Uterus (tissue), 2 donors: ENCODE data around the gene GPR89A.

ENCODE experiments used
- POLR2A ChIP-seq, 2 donors: fragments of 450-650 bp; IDR thresholded peaks; one replicate each; pipeline ENCODE4 v1.6.1; 2016; ENCODE audit warnings: antibody characterized with exemption in 2 of 2, mild to moderate bottlenecking in 1 of 2, moderate library complexity in 1 of 2
- TF ChIP-seq, protein P1 (sequence below), 4 experiments: fragments of 200-600 bp in 2 of 4; fragments of 450-650 bp in 2 of 4; sonication (generic) in 2 of 4; IDR thresholded peaks; one replicate each; pipeline ENCODE4 v1.5.1; 2016 to 2019; ENCODE audit warnings: antibody characterized with exemption in 4 of 4, mild to moderate bottlenecking in 2 of 4, moderate library complexity in 1 of 4

DNA sequence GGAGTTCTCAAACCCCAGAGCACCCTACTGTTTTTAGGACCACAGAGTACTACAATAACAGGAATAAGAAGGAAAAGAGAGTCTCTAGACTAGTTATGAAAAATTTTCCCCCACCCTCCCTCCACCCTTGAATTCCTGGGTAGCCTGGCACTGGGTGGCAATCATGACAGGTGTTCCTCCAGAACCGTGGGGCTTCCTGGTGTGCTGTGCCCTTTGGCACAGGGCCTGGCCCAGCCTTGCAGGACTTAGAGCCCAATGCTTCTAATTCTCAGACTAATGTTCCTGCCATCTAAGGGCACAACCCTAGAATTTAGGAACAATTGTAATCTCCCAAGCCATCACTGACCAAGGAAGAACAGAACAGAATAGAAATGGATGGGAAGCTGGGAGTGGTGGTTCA, 110.0 kb downstream of the GPR89A start:
- TF ChIP-seq, protein P1, sequence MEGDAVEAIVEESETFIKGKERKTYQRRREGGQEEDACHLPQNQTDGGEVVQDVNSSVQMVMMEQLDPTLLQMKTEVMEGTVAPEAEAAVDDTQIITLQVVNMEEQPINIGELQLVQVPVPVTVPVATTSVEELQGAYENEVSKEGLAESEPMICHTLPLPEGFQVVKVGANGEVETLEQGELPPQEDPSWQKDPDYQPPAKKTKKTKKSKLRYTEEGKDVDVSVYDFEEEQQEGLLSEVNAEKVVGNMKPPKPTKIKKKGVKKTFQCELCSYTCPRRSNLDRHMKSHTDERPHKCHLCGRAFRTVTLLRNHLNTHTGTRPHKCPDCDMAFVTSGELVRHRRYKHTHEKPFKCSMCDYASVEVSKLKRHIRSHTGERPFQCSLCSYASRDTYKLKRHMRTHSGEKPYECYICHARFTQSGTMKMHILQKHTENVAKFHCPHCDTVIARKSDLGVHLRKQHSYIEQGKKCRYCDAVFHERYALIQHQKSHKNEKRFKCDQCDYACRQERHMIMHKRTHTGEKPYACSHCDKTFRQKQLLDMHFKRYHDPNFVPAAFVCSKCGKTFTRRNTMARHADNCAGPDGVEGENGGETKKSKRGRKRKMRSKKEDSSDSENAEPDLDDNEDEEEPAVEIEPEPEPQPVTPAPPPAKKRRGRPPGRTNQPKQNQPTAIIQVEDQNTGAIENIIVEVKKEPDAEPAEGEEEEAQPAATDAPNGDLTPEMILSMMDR (IDR thresholded peaks at IDR 0.05) = no peak
- no peak for TF ChIP-seq POLR2A (IDR thresholded peaks at IDR 0.05)
